ENCODE measurements around the gene LAGE3.
A peak's percentile ranks its signal among the peaks of the same experiment; 100 is the strongest.
"Not testable (repeated sequence)": the region's sequence is repeated elsewhere in the genome, so short reads cannot be mapped to it uniquely, and the experiment has no call there.

LAGE3 gene

GRCh38 chrX:154502098-154502497, 23.0 kb upstream of the LAGE3 start:
- DNase-seq (ENCODE audit: low read depth in 2 of 2): no peak

- not testable (repeated sequence) for DNase-seq (ENCODE audit: low read depth in 2 of 2)
Observed at GRCh38 chrX:154501423-154501822, 22.3 kb upstream of the LAGE3 start.

- DNase-seq (ENCODE audit: low read depth in 2 of 2): not testable (repeated sequence)
Observed at GRCh38 chrX:154496591-154497137, 17.6 kb upstream of the LAGE3 start.

GRCh38 chrX:154495472-154495922, 16.4 kb upstream of the LAGE3 start:
- no peak for DNase-seq (ENCODE audit: low read depth in 2 of 2)

GRCh38 chrX:154494715-154495114, 15.6 kb upstream of the LAGE3 start:
- no peak for DNase-seq (ENCODE audit: low read depth in 2 of 2)

- peak; percentile 71 to 81 for DNase-seq (ENCODE audit: low read depth in 2 of 2)
Observed at GRCh38 chrX:154490414-154491083, 11.5 kb upstream of the LAGE3 start, which contains the start of gene SLC10A3. TSS of gene SLC10A3 (minus strand) at chrX:154490629. CDS start at chrX:154488940, 1,689 bp downstream.

- DNase-seq (ENCODE audit: low read depth in 2 of 2): no peak
Observed at GRCh38 chrX:154490021-154490413, 10.9 kb upstream of the LAGE3 start.

- no peak for DNase-seq (ENCODE audit: low read depth in 2 of 2)
Observed at GRCh38 chrX:154489182-154489581, 10.1 kb upstream of the LAGE3 start.

- no peak for DNase-seq (ENCODE audit: low read depth in 2 of 2)
Observed at GRCh38 chrX:154488336-154489075, 9.4 kb upstream of the LAGE3 start.

- no peak for DNase-seq (ENCODE audit: low read depth in 2 of 2)
Observed at GRCh38 chrX:154487518-154488290, 8.6 kb upstream of the LAGE3 start.

- DNase-seq (ENCODE audit: low read depth in 2 of 2): peak; percentile 27 to 47
Observed at GRCh38 chrX:154486396-154487207, 7.5 kb upstream of the LAGE3 start, which contains the start of gene UBL4A. TSS of gene UBL4A (minus strand) at chrX:154486615. CDS start at chrX:154486584, 31 bp downstream.

GRCh38 chrX:154486052-154486395, 6.9 kb upstream of the LAGE3 start:
- DNase-seq (ENCODE audit: low read depth in 2 of 2): no peak

- no peak for DNase-seq (ENCODE audit: low read depth in 2 of 2)
Observed at GRCh38 chrX:154485150-154486051, 6.3 kb upstream of the LAGE3 start.

GRCh38 chrX:154484255-154485149, 5.4 kb upstream of the LAGE3 start:
- no peak for DNase-seq (ENCODE audit: low read depth in 2 of 2)

GRCh38 chrX:154483325-154483724, 4.2 kb upstream of the LAGE3 start:
- DNase-seq (ENCODE audit: low read depth in 2 of 2): no peak

- no peak for DNase-seq (ENCODE audit: low read depth in 2 of 2)
Observed at GRCh38 chrX:154482786-154483185, 3.7 kb upstream of the LAGE3 start.

- DNase-seq (ENCODE audit: low read depth in 2 of 2): no peak
Observed at GRCh38 chrX:154481911-154482601, 3.0 kb upstream of the LAGE3 start.

- DNase-seq (ENCODE audit: low read depth in 2 of 2): no peak
Observed at GRCh38 chrX:154481195-154481594, 2.1 kb upstream of the LAGE3 start.
